Superior temporal gyrus (tissue), 1 donor: ENCODE data around the gene TSPAN9.

Experiments
- DNase-seq: peaks from one replicate; pipeline ENCODE4 v3.0.0-alpha.2; 2016; ENCODE audit errors: extremely low spot score

TSPAN9 gene

GRCh38 chr12:3099146-3099545 is 22.0 kb downstream of the TSPAN9 start:
- no peak for DNase-seq

GRCh38 chr12:3101309-3102024 is 24.3 kb downstream of the TSPAN9 start:
- no peak for DNase-seq

- DNase-seq, result no peak
These were observed 25.7 kb downstream of the TSPAN9 start for GRCh38 chr12:3102771-3103410.

- no peak for DNase-seq
These were observed 26.6 kb downstream of the TSPAN9 start for GRCh38 chr12:3103806-3104205.

- no peak for DNase-seq
These were observed 28.7 kb downstream of the TSPAN9 start for GRCh38 chr12:3105690-3106479.

GRCh38 chr12:3106579-3106978 is 29.4 kb downstream of the TSPAN9 start:
- no peak for DNase-seq

GRCh38 chr12:3107071-3107583 is 29.9 kb downstream of the TSPAN9 start:
- no peak for DNase-seq

- no peak for DNase-seq
These were observed 30.8 kb downstream of the TSPAN9 start for GRCh38 chr12:3107954-3108353.

- no peak for DNase-seq
These were observed 33.4 kb downstream of the TSPAN9 start for GRCh38 chr12:3110578-3110977.

GRCh38 chr12:3113671-3114325 is 36.6 kb downstream of the TSPAN9 start:
- DNase-seq, result no peak

GRCh38 chr12:3114671-3115070 is 37.5 kb downstream of the TSPAN9 start:
- no peak for DNase-seq

GRCh38 chr12:3115078-3115477 is 37.9 kb downstream of the TSPAN9 start:
- no peak for DNase-seq

- no peak for DNase-seq
These were observed 39.1 kb downstream of the TSPAN9 start for GRCh38 chr12:3116106-3116844.

GRCh38 chr12:3117144-3117581 is 40.0 kb downstream of the TSPAN9 start:
- DNase-seq, result no peak

GRCh38 chr12:3117591-3118015 is 40.4 kb downstream of the TSPAN9 start:
- no peak for DNase-seq

- DNase-seq, result no peak
These were observed 42.1 kb downstream of the TSPAN9 start for GRCh38 chr12:3119192-3119755.

GRCh38 chr12:3119756-3120601 is 42.8 kb downstream of the TSPAN9 start:
- no peak for DNase-seq

- no peak for DNase-seq
These were observed 43.5 kb downstream of the TSPAN9 start for GRCh38 chr12:3120701-3121100.

GRCh38 chr12:3122841-3123678 is 45.9 kb downstream of the TSPAN9 start:
- DNase-seq, result no peak
